Measurements from ENCODE around the gene TARP.
"Not testable (repeated sequence)": the region's sequence is repeated elsewhere in the genome, so short reads cannot be mapped to it uniquely, and the experiment has no call there.

DNA sequence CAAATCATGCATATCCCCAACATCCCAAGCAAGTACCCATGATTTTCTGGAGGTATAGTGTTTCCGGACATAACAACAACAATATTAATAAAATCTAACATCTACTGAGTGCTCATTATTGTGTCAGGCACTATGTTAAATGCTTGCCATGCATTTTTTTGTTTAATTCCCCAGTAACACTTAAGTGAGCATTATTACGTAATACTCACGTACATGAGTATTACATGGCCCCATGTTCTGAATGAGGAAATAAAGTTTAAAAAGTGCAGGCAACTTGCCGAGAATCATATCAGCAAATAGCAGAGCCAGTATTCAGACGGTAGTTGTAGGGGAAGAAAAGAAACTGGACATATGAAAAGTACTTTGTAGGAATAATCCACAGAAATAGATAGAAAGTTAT, 30.1 kb downstream of the TARP start:
- TF ChIP-seq, protein P1, sequence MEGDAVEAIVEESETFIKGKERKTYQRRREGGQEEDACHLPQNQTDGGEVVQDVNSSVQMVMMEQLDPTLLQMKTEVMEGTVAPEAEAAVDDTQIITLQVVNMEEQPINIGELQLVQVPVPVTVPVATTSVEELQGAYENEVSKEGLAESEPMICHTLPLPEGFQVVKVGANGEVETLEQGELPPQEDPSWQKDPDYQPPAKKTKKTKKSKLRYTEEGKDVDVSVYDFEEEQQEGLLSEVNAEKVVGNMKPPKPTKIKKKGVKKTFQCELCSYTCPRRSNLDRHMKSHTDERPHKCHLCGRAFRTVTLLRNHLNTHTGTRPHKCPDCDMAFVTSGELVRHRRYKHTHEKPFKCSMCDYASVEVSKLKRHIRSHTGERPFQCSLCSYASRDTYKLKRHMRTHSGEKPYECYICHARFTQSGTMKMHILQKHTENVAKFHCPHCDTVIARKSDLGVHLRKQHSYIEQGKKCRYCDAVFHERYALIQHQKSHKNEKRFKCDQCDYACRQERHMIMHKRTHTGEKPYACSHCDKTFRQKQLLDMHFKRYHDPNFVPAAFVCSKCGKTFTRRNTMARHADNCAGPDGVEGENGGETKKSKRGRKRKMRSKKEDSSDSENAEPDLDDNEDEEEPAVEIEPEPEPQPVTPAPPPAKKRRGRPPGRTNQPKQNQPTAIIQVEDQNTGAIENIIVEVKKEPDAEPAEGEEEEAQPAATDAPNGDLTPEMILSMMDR (IDR thresholded peaks at IDR 0.05; ENCODE audit: insufficient read depth, low read length), result not testable (repeated sequence)
- not testable (repeated sequence) for TF ChIP-seq POLR2AphosphoS5, GABPA (IDR thresholded peaks at IDR 0.05; ENCODE audit: low read depth)
- TF ChIP-seq, protein P2, sequence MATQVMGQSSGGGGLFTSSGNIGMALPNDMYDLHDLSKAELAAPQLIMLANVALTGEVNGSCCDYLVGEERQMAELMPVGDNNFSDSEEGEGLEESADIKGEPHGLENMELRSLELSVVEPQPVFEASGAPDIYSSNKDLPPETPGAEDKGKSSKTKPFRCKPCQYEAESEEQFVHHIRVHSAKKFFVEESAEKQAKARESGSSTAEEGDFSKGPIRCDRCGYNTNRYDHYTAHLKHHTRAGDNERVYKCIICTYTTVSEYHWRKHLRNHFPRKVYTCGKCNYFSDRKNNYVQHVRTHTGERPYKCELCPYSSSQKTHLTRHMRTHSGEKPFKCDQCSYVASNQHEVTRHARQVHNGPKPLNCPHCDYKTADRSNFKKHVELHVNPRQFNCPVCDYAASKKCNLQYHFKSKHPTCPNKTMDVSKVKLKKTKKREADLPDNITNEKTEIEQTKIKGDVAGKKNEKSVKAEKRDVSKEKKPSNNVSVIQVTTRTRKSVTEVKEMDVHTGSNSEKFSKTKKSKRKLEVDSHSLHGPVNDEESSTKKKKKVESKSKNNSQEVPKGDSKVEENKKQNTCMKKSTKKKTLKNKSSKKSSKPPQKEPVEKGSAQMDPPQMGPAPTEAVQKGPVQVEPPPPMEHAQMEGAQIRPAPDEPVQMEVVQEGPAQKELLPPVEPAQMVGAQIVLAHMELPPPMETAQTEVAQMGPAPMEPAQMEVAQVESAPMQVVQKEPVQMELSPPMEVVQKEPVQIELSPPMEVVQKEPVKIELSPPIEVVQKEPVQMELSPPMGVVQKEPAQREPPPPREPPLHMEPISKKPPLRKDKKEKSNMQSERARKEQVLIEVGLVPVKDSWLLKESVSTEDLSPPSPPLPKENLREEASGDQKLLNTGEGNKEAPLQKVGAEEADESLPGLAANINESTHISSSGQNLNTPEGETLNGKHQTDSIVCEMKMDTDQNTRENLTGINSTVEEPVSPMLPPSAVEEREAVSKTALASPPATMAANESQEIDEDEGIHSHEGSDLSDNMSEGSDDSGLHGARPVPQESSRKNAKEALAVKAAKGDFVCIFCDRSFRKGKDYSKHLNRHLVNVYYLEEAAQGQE (IDR thresholded peaks at IDR 0.05; ENCODE audit: insufficient replicate concordance, low read depth), result not testable (repeated sequence)
